ENCODE measurements around the gene DIO3. TPM values are rescaled to one million over a fixed set of nuclear protein-coding genes. Genes with fewer than 3 reads are reported as not detected.
A peak's percentile ranks its signal among the peaks of the same experiment; 100 is the strongest.

The DIO3 gene
- total and polyA plus RNA-seq, 2 experiments from 2014 or later = 18.4 to 51.1 TPM

DNA sequence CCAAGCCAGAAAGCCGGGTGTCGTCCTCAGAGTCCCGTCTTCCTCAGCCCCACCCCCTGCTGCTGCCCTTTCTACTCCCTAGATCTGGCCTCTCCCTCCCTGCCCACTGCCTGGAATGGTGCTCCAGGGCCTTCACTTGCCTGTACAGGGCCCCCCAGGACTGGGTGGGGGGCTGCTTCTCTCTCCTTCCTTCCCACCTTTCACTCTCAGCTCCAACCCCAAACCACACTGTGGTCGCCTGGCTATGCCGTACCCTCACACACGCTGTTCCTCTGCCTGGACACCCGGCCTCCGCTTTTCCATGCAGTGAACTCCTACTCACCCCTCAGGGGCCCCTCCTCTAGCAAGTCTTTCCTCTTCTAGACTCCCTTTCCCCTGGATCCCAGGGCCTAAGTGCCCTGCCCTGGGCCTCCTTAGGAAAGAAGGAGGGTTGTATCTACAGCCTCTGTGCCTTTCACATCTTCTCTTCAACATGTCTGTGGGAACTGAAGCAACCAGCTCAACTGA, 25.5 kb upstream of the DIO3 start:
- Histone ChIP-seq H3K79me2 (no peaks in the 10 kb centered on the region), H4K20me1 (ENCODE audit: insufficient read depth, poor library complexity, severe bottlenecking) (no peaks in the 10 kb centered on the region), H2AFZ (no peak overlapping the region), H3K4me2 (no peak overlapping the region), H3K9me2 (replicated peaks; ENCODE audit: insufficient read depth) (no peaks in the 10 kb centered on the region), H3K27me3 (no peaks in the 10 kb centered on the region), H3K4me1 (ENCODE audit: insufficient read depth) (peaks cover 8% of the 10 kb centered on the region), H3K4me3 (no peak overlapping the region), H3K27ac (peak overlapping the region; percentile 84), H3K9me3 (ENCODE audit: low read depth) (no peaks in the 10 kb centered on the region), H3K36me3 (replicated peaks; ENCODE audit: insufficient read depth, low read depth) (no peaks in the 10 kb centered on the region)
- 92% methylated on average over 6 of the region's 8 CpGs for WGBS (ENCODE audit: low lambda C conversion rate, missing lambda C conversion rate)
- no peak for DNase-seq (ENCODE audit: low spot score)
- TF ChIP-seq EZH2phosphoT487 (IDR thresholded peaks at IDR 0.05; ENCODE audit: low read depth, severe bottlenecking, unreplicated experiment) (no peak), EZH2 (IDR thresholded peaks at IDR 0.05; ENCODE audit: borderline replicate concordance) (no peak)
- TF ChIP-seq, protein P1, sequence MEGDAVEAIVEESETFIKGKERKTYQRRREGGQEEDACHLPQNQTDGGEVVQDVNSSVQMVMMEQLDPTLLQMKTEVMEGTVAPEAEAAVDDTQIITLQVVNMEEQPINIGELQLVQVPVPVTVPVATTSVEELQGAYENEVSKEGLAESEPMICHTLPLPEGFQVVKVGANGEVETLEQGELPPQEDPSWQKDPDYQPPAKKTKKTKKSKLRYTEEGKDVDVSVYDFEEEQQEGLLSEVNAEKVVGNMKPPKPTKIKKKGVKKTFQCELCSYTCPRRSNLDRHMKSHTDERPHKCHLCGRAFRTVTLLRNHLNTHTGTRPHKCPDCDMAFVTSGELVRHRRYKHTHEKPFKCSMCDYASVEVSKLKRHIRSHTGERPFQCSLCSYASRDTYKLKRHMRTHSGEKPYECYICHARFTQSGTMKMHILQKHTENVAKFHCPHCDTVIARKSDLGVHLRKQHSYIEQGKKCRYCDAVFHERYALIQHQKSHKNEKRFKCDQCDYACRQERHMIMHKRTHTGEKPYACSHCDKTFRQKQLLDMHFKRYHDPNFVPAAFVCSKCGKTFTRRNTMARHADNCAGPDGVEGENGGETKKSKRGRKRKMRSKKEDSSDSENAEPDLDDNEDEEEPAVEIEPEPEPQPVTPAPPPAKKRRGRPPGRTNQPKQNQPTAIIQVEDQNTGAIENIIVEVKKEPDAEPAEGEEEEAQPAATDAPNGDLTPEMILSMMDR (IDR thresholded peaks at IDR 0.05; ENCODE audit: poor library complexity) = no peak

DNA sequence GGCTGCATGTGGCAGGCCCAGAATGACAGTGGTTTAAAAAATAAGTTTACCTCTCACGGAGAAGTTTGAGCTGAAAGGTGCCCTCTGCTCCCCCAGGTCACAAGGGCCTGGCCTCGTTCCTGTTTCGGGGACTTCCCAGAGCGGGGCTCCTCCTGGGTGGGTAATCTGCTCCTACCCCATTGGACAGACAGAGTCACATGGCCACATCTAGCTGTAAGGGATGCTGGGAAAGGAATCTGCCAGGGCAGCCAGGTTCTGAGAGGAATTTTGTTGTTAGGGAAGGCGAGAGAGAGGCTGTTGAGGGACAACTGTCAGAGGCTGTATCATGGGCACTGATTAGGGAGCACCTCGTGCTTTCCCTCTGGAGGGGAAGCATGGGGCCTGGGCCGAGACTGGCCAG, 24.0 kb upstream of the DIO3 start:
- Histone ChIP-seq H3K9me3 (ENCODE audit: low read depth) (no peaks in the 10 kb centered on the region), H3K36me3 (replicated peaks; ENCODE audit: insufficient read depth, low read depth) (no peaks in the 10 kb centered on the region), H4K20me1 (ENCODE audit: insufficient read depth, poor library complexity, severe bottlenecking) (no peaks in the 10 kb centered on the region), H3K9me2 (replicated peaks; ENCODE audit: insufficient read depth) (no peaks in the 10 kb centered on the region), H3K79me2 (no peaks in the 10 kb centered on the region), H2AFZ (no peak overlapping the region), H3K4me3 (no peak overlapping the region), H3K4me2 (no peak overlapping the region), H3K27me3 (no peaks in the 10 kb centered on the region), H3K4me1 (ENCODE audit: insufficient read depth) (peaks cover 14% of the 10 kb centered on the region), H3K27ac (no peak overlapping the region)
- WGBS (ENCODE audit: low lambda C conversion rate, missing lambda C conversion rate) = 95% methylated on average over 7 of the region's 7 CpGs
- TF ChIP-seq, protein P1 (IDR thresholded peaks at IDR 0.05; ENCODE audit: poor library complexity) = no peak
- TF ChIP-seq EZH2phosphoT487 (IDR thresholded peaks at IDR 0.05; ENCODE audit: low read depth, severe bottlenecking, unreplicated experiment) (no peak), EZH2 (IDR thresholded peaks at IDR 0.05; ENCODE audit: borderline replicate concordance) (no peak)
- DNase-seq (ENCODE audit: low spot score) = no peak

DNA sequence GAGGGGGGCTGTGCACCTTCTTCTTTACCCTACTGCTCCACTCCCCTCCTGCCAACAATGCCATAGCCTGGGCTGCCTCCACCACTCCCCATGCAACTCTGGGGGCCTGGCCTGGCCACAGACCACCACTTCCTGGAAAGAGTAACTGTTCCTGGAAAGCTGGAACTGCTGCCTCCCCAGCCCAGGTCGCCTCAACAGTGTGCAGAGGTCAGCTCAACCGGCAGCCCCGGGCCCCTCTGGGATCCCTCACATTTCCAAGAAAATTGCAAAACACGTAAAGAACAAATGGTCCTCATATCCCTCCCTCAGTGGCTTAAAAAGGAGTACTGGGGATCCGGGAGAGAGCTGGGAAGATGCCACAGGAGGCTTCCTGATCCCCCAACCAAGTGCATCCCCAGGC, 22.4 kb upstream of the DIO3 start:
- Histone ChIP-seq H3K79me2 (no peaks in the 10 kb centered on the region), H3K4me3 (no peak overlapping the region), H3K27me3 (no peaks in the 10 kb centered on the region), H3K9me3 (ENCODE audit: low read depth) (no peaks in the 10 kb centered on the region), H3K9me2 (replicated peaks; ENCODE audit: insufficient read depth) (no peaks in the 10 kb centered on the region), H3K36me3 (replicated peaks; ENCODE audit: insufficient read depth, low read depth) (no peaks in the 10 kb centered on the region), H4K20me1 (ENCODE audit: insufficient read depth, poor library complexity, severe bottlenecking) (no peaks in the 10 kb centered on the region), H3K4me1 (ENCODE audit: insufficient read depth) (peaks cover 20% of the 10 kb centered on the region), H3K4me2 (no peak overlapping the region), H2AFZ (no peak overlapping the region), H3K27ac (no peak overlapping the region)
- WGBS (ENCODE audit: low lambda C conversion rate, missing lambda C conversion rate) = 65% methylated on average over 5 of the region's 5 CpGs
- DNase-seq (ENCODE audit: low spot score) = no peak
- TF ChIP-seq EZH2 (IDR thresholded peaks at IDR 0.05; ENCODE audit: borderline replicate concordance) (no peak), EZH2phosphoT487 (IDR thresholded peaks at IDR 0.05; ENCODE audit: low read depth, severe bottlenecking, unreplicated experiment) (no peak)
- TF ChIP-seq, protein P1 (IDR thresholded peaks at IDR 0.05; ENCODE audit: poor library complexity) = no peak

DNA sequence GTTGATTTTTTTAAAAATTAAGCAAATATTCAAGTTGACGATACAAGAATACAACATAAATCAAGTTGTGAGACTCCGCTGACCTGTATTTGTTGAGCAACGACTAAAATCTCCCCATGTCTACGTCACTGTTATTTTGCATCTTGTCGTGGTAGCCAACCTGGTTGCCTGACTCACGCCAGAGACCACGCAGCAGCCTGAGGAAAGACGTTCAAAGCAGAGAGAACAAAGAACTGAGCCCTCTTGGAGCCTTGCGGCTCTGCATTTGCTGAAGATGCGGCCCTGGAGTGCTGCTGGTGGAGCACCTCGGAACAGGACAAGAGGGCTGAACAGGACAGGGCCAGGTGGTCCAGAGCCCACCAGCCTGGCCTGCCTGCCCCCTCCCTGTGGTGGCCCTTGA, 21.4 kb upstream of the DIO3 start:
- 83% methylated on average over 11 of the region's 11 CpGs for WGBS (ENCODE audit: low lambda C conversion rate, missing lambda C conversion rate)
- no peaks in the 10 kb centered on the region for H3K36me3 ChIP-seq (replicated peaks; ENCODE audit: insufficient read depth, low read depth)
- no peaks in the 10 kb centered on the region for H4K20me1 ChIP-seq (ENCODE audit: insufficient read depth, poor library complexity, severe bottlenecking)
- H3K79me2 ChIP-seq = no peaks in the 10 kb centered on the region
- H2AFZ ChIP-seq = no peak overlapping the region
- no peaks in the 10 kb centered on the region for H3K9me3 ChIP-seq (ENCODE audit: low read depth)
- peaks cover 20% of the 10 kb centered on the region for H3K4me1 ChIP-seq (ENCODE audit: insufficient read depth)
- no peak overlapping the region for H3K4me2 ChIP-seq
- H3K9me2 ChIP-seq (replicated peaks; ENCODE audit: insufficient read depth) = no peaks in the 10 kb centered on the region
- H3K27me3 ChIP-seq = no peaks in the 10 kb centered on the region
- DNase-seq (ENCODE audit: low spot score) = no peak
- H3K4me3 ChIP-seq = no peak overlapping the region
- no peak overlapping the region for H3K27ac ChIP-seq
- TF ChIP-seq EZH2 (IDR thresholded peaks at IDR 0.05; ENCODE audit: borderline replicate concordance) (no peak), EZH2phosphoT487 (IDR thresholded peaks at IDR 0.05; ENCODE audit: low read depth, severe bottlenecking, unreplicated experiment) (no peak)
- TF ChIP-seq, protein P1 (IDR thresholded peaks at IDR 0.05; ENCODE audit: poor library complexity) = no peak
